Mammary microvascular endothelial cell (primary cell): ENCODE measurements around the gene LMAN2L. TPM values are rescaled to one million over a fixed set of nuclear protein-coding genes. Genes with fewer than 3 reads are reported as not detected.

Source experiments
- total RNA-seq: library from RNA; depleted of rRNA; stranded (reverse); fragments of >200 nt; gene quantifications from 2 replicates; pipeline ENCODE4 v1.2.3, GENCODE V29; 2015

Gene LMAN2L
- 16.8 and 19.4 TPM in 2 replicates for total RNA-seq

GRCh38 chr2:96739633-96740428, at the start of gene LMAN2L:
TSS of gene LMAN2L (minus strand) at chr2:96740064. CDS start at chr2:96740040, 24 bp downstream.

GRCh38 chr2:96760036-96760985, 20.4 kb upstream of the LMAN2L start, which contains the start of gene CNNM4:
TSS of gene CNNM4 (plus strand) at chr2:96760902. CDS start at chr2:96761000, 98 bp downstream.

Other genes starting within 250 kb of the LMAN2L start
- gene NEURL3, start 234.7 kb downstream of the LMAN2L start, total RNA-seq = 0.34 and 1.7 TPM in 2 replicates
- 11.8 and 14.7 TPM in 2 replicates for gene ARID5A, start 203.3 kb downstream of the LMAN2L start, total RNA-seq
- gene KANSL3, start 101.8 kb downstream of the LMAN2L start, total RNA-seq = 18.8 and 23.1 TPM in 2 replicates
- gene FER1L5, start 97.3 kb downstream of the LMAN2L start, total RNA-seq = not detected in 2 replicates
- 2.9 and 3.5 TPM in 2 replicates for gene CNNM4, start 20.8 kb upstream of the LMAN2L start, total RNA-seq
- gene CNNM3, start 76.2 kb upstream of the LMAN2L start, total RNA-seq = 3.9 and 5.1 TPM in 2 replicates
- 0.20 TPM in 1 of 2 replicates, not detected in the other for gene ANKRD23, start 104.0 kb upstream of the LMAN2L start, total RNA-seq
- gene ANKRD39, start 118.0 kb upstream of the LMAN2L start, total RNA-seq = 18.3 and 26.5 TPM in 2 replicates
- 2.4 and 6.0 TPM in 2 replicates for gene SEMA4C, start 130.0 kb upstream of the LMAN2L start, total RNA-seq
- gene FAM178B, start 246.5 kb upstream of the LMAN2L start, total RNA-seq = not detected in 2 replicates